Globus pallidus (tissue), 1 donor: Measurements from ENCODE around the gene WDR91.
"Not testable (repeated sequence)": the region's sequence is repeated elsewhere in the genome, so short reads cannot be mapped to it uniquely, and the experiment has no call there.

Experiments
- DNase-seq: peaks from one replicate; pipeline ENCODE4 v3.0.0-alpha.2; 2015; ENCODE audit warnings: low spot score

Gene WDR91

GRCh38 chr7:135233570-135233969 lies 22.2 kb upstream of the WDR91 start, which contains the start of gene STRA8:
Gene STRA8 (plus strand): TSS chr7:135233838. CDS start chr7:135240525, 6,687 bp downstream.
- DNase-seq, result no peak

DNA sequence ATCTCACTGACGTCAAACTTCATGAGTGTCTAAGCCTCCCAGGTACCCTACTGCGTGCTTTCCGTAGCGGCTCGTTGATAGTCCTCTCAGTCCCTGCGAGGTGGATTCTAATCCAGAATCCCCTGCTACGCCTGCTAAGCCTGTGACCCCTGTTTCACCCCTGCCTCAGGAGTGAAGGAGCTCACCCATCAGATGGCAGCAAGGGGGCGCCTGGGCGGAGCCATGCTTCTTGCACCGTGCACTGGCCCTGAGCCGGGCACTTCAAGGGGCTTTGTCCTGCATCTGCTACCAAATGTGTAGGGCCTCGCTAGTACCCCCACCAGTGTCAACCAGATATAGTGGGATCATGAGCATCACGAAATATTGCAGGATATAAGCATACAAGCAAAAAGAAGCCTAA lies 21.4 kb upstream of the WDR91 start:
- DNase-seq, result no peak

GRCh38 chr7:135232087-135232486 lies 20.8 kb upstream of the WDR91 start:
- no peak for DNase-seq

GRCh38 chr7:135231686-135232085 lies 20.4 kb upstream of the WDR91 start:
- no peak for DNase-seq

- DNase-seq, result no peak
These were observed 12.7 kb upstream of the WDR91 start for GRCh38 chr7:135224027-135224426.

- DNase-seq, result no peak
These were observed 6.6 kb upstream of the WDR91 start for GRCh38 chr7:135217645-135218509.

GRCh38 chr7:135215698-135216097 lies 4.4 kb upstream of the WDR91 start:
- DNase-seq, result no peak

DNA sequence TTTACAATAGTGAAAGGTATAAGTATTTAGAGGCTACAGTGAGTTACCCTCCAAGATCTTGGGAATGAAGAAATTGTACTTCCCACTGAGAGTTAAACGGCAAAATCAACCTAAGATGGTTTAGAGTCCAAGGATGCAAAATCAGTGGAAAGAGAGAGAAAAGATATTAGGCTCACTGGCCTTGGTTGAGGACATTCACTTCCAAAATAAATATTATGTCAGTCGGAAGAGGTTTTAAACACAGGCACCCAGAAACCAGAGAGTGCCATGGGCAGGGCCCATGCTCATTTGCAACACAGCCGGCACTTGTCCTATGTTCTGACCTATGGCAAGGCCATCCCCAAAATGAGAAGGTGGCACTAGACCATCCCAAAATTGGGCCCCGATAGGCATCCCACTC lies 3.9 kb upstream of the WDR91 start:
- no peak for DNase-seq

- DNase-seq, result no peak
These were observed 2.5 kb upstream of the WDR91 start for GRCh38 chr7:135213831-135214230.

GRCh38 chr7:135211946-135212685 lies 790 bp upstream of the WDR91 start:
- not testable (repeated sequence) for DNase-seq

GRCh38 chr7:135210888-135211178 lies 493 bp downstream of the WDR91 start:
- peak; percentile 34 for DNase-seq

DNA sequence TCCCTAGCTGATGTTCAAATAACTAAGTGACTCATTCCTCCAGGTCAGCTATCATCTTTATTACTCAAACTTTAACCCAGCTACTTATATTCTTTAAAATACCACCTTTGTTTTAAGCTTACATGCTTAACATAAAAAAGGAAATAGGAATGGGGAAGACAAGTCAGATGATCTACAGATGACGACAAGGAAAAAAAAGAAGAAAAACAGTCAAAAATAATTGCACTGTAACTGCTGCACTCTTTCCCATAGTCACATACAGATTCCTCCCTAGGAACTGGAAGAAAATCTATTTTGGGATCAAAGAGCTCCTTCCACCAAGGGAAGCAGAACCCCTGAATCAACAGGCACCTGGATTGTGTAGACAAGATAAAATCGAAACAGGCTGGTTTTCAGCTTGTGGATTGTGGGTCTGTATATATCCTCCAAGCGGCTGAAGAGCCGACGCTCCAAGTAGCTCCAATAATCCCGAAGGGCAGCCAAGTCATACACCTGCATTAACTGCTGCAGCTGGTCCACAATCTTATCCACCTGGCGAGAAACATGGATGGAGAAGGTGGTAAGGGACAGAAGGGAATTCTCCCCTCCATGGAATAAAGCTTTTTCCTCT lies 2.0 kb downstream of the WDR91 start:
- peak; percentile 37 for DNase-seq

DNA sequence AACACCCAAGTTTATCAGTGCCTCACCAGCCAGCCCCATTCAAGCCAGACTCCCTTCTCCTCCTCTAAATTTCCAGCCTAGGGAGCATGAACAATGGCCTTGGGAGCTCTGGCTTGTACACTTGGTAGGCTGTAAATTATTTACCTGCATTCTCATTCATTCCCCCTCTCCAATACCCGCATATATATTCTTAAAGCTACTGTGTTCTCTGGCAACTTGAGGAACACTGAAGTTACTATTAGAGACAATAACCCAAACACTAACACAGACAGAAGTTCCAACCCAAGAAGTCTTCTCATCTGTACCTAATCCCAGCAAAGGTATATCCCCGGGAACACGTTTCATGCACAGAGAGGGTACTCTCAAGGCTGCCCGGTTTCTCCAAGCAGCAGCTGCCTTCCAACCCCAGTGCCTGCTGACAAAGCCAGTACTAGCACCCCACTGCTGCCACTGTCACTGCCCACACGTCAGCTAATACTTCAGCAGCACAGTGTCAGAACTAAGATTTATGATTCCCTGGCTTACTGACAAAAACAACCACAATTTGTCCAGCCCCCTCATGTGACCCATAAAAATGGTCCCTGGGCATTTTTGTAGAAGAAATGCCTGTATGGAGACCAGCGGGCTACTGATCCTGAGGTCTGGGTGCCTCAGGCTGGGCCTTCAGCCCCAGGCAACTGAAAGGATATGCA lies 3.1 kb downstream of the WDR91 start:
- no peak for DNase-seq

- DNase-seq, result no peak
These were observed 3.8 kb downstream of the WDR91 start for GRCh38 chr7:135207406-135208101.

DNA sequence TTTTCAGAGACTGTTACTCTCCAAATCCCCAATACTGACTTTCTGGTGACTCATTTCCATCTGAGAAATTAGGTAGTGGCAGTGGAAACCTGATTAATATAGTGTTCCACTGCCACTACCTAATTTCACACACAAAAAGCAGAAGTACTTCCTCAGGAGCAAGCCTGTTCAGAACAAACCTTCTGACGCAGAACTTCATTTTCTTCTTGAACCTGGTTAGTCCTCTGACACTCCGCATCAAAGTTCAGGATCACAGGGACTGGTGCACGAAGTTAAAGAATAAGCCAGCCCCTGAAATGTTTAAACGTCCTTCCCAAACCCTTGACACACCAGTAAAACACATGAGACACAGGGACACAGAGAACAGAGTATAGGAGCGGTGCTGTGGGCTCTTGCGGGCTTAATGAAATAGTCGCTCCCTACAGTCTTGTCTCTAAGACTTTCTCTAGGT lies 4.4 kb downstream of the WDR91 start:
- DNase-seq, result no peak

- DNase-seq, result peak; percentile 16
These were observed 5.5 kb downstream of the WDR91 start for GRCh38 chr7:135205850-135206249.

GRCh38 chr7:135204876-135205275 lies 6.5 kb downstream of the WDR91 start:
- no peak for DNase-seq

DNA sequence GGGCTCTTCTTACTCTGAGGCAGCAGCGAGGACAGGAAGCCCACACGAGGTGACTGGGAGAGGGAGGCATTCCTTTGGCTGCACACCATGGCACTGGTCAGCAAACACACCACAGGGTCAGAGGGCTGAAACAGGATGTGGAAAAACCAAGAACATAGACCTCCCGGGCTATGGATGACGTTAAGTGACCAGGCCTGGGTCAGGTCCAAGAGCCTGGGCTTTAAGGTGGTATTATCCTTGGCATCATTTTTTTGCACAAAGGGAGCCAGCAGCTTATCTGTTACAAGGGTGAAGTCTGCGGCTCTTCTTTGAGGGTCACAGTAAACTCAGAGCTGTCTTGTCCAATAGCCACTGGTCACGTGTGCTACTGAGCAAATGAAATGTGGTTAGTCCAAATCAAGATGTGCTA lies 7.0 kb downstream of the WDR91 start:
- DNase-seq, result no peak

DNA sequence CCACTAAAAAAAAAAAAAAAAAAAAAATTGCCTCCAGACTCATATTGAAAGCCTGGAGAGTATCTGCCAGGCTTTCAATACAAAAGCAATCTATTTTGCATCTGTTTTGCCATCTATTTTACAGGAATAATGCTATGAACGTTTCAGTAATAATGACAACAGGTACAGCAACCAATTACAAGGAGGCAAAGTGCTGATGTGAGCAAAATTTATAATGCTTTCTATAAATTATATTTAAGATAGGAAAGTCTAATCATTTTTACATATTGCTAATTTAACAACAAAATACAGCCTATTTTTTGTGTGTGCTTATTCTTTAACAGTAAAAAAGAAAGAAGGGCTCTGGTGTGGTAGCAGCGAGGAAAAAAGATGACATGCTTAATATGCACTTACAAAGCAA lies 10.0 kb downstream of the WDR91 start:
- no peak for DNase-seq

GRCh38 chr7:135200821-135201331 lies 10.4 kb downstream of the WDR91 start:
- DNase-seq, result no peak

DNA sequence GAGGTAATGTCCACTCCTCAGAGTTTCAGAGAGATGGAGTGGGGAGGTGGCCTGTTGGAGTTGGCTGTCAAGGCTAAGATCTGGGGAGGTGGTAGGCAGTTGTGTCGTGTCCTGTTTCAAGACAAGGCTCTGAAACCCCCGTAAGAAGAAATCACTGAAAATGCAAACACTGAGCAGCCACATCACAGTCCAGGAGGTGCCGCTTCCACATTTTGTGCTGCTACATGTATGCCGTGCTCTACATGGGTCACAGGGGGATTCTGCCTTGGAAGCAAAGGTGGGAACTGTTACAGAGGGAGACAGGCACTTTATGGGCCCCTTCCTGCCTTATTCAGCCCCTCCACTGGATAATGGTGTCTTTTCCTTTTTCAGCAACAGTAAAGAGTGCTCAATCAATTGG lies 11.9 kb downstream of the WDR91 start:
- no peak for DNase-seq
